HG03039 (cell line): ENCODE measurements around the gene WNT3.
"Not testable (repeated sequence)": the region's sequence is repeated elsewhere in the genome, so short reads cannot be mapped to it uniquely, and the experiment has no call there.

Experiments
- ATAC-seq: cut with Tn5 transposase; IDR thresholded peaks from one replicate; pipeline ENCODE4 v1.9.1; 2021; ENCODE audit warnings: mild to moderate bottlenecking, moderate library complexity; ENCODE audit not compliant: unreplicated experiment

WNT3 gene

DNA sequence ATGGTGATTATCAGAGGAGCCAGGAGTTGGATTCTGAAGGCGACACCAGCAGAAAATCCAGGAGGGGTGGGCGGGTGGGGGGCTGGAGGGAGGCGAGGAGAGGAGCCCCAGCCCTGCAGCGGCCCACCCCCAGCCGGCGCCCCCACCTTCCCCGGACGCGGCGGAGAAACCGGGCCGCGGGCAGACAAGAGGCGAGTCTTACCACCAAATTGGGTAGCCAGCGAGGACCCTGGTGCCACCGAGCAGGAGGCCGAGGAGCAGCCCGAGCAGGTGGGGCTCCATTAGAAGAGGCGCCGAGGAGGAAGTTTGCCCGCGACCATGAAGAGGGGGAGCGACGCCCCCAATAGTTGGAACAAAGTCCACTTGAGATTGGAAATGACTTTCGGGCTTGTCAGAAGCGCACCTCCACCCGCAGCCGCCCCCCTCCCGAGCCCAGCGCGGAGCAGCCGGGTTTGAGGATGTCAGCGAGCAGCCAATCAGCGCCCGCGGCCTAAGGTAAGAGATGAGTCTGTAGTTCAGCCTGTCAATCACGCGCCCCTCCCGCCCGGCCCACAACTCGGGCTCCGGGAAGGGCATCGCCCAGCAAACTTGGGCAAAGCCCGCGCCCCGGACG, at the start of gene WNT3:
WNT3 (minus strand) TSS at position 377 of the 613 bp plus-strand sequence; CDS start at position 282, 95 bp downstream.
- no peak for ATAC-seq

DNA sequence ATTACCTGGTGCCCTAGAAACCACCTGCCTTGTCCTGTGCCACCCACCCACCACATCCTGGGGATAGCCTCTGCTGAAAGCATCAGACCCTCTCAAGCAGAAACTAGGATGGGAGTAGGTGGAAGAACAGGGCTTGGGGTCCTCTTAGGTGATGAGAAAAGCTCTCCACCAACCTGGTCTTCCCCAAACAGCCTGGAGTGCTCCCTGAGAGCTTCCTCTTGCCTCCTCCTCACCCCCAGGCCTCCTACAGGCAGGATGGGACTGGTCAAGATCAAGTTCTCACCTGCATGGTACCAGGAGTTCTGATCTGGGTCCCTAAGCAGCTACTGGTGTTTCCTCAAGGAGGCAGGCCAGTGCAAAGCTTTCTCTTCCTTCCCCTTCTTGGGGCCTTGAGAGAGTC, 48.3 kb upstream of the WNT3 start:
- ATAC-seq: no peak

DNA sequence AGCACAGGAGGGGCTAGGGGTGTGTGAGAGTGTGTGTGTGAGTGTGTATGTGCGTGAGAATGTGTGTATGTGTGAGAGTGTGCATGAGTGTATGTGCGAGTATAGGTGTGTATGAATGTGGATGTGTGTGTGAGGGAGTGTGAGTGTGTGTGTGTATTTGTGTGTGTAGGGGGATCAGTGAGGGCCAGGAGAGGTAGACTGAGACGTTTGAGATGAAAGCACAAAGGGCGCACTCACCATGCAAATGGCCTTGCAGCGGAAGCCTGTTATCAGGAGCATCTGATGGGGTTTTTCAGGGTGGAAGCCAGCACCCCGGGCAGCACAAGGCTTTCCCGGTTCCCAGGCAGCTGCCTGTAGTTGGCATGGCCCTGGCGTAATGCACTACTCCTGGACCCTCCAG, 47.8 kb upstream of the WNT3 start:
- no peak for ATAC-seq

GRCh38 chr17:46865100-46865499, 46.6 kb upstream of the WNT3 start:
- ATAC-seq: no peak

GRCh38 chr17:46863383-46864121, 45.1 kb upstream of the WNT3 start:
- ATAC-seq: no peak

DNA sequence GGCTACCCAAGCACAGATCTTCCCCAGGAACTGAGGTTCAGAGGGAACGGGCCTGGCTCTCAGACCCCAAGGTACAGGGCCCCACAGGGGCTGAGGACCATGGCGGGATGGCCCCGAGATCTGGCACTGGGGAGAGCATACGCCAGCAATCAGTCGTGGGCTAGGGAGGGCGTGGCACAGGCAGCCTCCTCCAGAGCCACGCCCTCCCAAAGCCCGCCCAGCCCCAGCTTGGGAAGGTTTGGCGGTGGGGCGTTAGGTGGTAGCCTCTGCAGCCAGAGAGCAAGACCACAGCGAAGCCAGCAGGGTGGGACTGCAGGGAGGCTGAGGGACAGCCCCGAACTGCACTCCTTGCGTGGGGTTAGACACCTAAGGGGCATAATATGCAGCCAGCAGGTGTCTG, 44.5 kb upstream of the WNT3 start:
- no peak for ATAC-seq

- ATAC-seq: no peak
Observed at GRCh38 chr17:46859996-46860395, 41.5 kb upstream of the WNT3 start.

GRCh38 chr17:46857600-46857999, 39.1 kb upstream of the WNT3 start:
- no peak for ATAC-seq

DNA sequence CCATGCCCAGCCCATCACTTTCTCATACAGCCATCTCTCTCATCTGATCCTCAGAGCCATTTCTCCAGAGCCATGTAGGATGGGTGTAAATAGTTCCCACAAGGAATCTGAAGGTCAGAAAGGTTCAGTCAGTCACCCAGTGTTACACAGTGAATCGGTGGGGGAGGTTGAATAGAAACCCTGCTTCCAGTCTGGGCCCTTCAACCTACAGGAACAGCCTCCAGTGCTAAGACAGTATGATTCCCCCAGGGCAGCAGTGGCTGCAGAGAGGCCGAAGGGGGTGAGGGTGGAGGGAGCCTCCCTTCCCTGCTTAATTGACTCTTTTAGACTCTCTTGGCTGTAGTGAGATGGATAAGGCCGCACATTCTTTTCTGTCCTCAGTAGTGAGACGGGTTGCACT, 36.5 kb upstream of the WNT3 start:
- ATAC-seq: no peak

DNA sequence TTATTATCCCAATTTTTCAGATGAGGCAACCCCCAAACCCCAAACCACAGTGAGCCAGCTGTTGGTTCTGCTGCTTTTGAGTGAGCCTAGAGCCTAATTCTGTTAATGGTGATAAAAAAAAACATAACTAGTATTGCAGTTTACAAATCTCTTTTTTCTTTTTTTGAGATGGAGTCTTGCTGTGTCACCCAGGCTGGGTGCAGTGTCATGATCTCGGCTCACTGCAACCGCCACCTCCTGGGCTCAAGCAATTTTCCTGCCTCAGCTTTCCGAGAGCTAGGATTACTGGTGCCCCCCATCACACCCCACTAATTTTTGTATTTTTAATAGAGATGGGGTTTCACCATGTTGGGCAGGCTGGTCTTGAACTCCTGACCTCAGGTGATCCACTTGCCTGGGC, 36.0 kb upstream of the WNT3 start:
- ATAC-seq: no peak

DNA sequence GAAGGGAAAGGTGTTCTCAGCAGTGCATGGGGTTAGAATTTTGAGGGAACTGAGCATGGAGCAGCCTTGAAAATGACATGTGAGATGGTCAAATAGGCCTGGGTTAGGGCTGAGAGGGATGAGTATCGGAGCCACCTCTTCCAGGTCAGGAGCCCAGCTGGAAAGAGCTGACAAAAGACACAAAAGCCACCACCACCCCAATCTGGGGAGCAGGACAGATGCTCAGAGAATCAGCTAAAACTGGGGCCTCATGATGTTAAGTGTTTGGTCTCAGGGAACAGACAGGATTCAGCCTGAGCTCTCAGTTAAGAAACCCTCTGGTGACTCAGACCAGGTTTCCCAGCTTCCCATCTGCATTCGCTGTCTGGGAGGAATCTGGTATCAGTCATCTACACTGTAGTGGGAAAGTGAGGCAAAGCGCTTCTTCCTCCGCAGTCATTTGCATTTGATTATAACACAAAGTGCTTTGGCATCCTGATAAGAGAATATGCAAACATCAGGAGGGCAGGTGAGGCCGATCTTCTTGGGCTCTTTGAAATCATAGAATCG, 35.5 kb upstream of the WNT3 start:
- no peak for ATAC-seq

DNA sequence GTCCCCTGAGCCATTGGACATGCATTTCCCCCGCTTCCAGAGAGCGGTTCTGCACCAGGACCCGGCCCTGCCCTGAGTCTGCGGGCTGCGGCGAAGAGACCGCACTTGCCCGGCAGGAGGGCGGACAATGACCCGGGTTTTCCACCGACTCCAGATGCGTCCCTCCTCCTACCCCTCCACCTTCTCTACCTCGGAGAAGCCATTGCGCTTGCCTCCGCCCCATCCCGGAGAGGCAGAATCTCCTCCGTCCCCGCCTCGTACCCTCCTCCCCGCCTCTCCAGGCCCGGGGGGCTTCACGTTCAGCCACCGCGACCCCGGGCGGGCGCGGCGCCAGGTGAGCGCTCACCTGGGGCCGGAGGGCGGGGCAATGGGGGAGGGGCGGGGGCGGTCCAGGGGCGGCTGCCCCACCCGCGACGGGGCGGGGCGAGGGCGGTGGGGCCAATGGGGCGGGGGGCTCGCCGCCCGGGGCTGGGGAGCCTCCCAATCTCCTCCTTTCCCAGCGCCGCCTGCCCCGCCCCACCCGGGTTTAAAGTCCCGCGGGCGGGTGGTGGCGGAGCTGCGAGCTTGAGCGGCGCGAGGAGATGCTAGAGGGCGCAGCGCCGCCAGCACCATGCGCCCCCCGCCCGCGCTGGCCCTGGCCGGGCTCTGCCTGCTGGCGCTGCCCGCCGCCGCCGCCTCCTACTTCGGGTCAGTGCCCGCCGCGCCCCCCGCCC, 32.7 kb upstream of the WNT3 start, which contains the start of gene WNT9B:
WNT9B (plus strand) TSS at position 555 of the 713 bp plus-strand sequence; CDS start at position 611, 56 bp downstream.
- ATAC-seq: no peak

DNA sequence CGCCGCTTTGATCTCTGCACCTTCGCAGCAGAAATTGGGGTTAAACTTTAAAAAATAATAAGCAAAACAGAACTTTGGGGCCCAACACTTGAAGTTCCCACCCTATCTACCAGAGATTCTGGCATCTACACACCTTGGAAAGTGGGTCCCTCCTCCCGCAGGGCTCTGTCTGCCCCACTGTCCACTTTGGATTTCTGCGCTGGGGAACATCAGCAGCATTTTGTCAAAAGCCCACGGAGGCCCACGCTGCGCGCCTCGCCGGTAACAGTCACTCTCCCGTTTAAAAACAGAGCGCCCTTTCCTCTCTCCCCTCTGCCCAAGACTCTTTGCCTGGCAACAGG, 32.2 kb upstream of the WNT3 start:
- no peak for ATAC-seq

DNA sequence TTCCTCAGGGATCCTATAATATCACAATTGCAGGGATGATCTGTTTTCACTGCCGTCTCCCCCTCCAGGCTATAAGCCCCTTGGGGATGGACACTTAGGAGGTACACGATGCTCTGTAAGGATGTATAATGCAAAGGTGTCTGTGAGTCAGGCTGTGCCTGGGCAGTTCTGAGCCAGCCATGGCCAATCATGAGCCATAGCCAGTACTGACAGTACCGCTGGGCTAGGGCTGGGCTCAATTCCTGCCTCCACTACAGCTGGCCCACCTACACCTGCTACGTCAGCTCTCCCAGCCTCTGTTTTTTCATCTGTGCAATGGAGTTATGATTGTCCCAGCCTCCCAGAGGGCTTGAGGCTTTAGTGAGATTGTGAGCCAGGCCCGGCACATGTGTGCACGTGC, 30.0 kb upstream of the WNT3 start:
- no peak for ATAC-seq

DNA sequence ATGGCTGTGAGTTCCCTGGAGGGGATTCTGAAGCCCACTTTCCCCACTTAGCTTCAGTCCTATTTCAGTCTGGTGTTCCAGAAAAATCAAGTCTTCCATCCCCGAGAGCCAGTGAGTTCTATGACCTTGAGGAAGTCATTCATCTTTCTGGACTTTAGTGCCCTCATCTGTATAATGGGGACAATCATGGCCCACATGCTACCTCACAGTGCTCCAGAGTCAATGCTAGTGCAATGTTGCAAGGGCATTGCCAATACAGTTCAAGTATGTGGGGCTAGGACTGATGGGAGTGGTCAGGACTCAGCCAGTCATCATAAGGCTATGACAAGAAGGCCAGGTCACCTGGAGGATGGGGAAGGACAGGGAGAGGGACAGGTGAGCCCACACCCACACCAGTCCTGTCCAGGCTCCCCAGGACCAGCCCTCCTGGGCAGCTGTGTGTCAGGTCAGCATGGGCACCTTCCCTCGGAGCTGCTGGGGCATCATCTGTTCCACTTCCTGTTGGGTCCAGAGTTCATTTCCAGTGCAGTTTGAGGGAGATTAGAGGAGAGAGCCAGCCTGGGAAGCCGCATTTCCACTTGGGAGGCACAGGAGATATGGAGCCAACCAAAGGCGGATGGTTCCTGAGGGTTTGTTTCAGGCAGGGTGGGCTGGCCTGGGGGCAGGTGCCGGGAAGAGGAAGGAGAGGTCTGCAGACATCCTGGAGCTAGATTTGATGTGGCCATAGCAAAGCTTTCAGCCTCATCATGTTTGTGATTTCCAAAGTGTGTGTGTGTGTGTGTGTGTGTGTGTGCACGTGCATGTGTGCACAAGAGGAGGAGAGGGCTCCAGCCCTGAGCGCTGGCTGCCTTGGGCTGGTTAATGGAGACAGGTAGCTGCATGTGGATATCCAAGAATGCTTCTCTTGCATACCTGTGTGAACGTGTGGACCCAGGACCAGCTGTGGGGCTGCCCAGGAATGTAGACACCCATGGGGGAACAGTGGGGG, 29.0 kb upstream of the WNT3 start:
- ATAC-seq: no peak

- ATAC-seq: no peak
Observed at GRCh38 chr17:46842835-46843234, 24.3 kb upstream of the WNT3 start.

- no peak for ATAC-seq
Observed at GRCh38 chr17:46841561-46842379, 23.3 kb upstream of the WNT3 start.

DNA sequence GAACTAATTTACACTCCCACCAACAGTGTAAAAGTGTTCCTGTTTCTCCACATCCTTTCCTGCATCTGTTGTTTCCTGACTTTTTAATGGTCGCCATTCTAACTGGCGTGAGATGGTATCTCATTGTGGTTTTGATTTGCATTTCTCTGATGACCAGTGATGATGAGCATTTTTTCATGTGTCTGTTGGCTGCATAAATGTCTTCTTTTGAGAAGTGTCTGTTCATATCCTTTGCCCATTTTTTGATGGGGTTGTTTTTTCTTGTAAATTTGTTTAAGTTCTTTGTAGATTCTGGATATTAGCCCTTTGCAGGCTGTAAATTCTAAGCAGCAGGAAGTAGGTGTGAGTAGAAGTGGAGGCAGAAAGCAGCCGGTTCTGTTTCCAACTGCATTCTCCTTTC, 22.1 kb upstream of the WNT3 start:
- not testable (repeated sequence) for ATAC-seq

DNA sequence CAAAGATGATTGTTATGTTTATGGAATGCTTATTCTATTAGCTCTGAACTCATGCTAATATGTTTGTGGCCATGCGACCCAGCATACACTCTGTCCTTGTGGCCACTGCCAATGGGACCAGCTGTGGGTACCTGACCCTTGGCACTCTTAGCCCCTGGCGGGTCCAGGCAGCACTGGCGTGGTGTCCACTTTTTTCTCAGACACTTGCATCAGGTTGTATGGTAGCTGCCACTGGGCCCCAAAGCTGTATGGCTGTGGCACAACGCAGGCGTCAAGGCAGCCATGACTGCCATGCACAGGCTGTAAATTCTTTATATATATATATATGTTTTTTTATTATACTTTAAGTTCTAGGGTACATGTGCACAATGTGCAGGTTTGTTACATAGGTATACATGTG, 20.7 kb upstream of the WNT3 start:
- no peak for ATAC-seq

- no peak for ATAC-seq
Observed at GRCh38 chr17:46837521-46837920, 19.0 kb upstream of the WNT3 start.
